ENCODE results near the gene CBX3.
"Not testable (repeated sequence)": the region's sequence is repeated elsewhere in the genome, so short reads cannot be mapped to it uniquely, and the experiment has no call there.

CBX3 gene

GRCh38 chr7:26171601-26172000 is 29.9 kb upstream of the CBX3 start:
- DNase-seq: no peak

GRCh38 chr7:26172048-26172447 is 29.5 kb upstream of the CBX3 start:
- no peak for DNase-seq

- DNase-seq: not testable (repeated sequence)
Measured at GRCh38 chr7:26175903-26176302, 25.6 kb upstream of the CBX3 start.

- not testable (repeated sequence) for DNase-seq
Measured at GRCh38 chr7:26176696-26177095, 24.8 kb upstream of the CBX3 start.

GRCh38 chr7:26177269-26177668 is 24.3 kb upstream of the CBX3 start:
- not testable (repeated sequence) for DNase-seq

GRCh38 chr7:26178272-26178960 is 23.1 kb upstream of the CBX3 start:
- no peak for DNase-seq

GRCh38 chr7:26179422-26179821 is 22.1 kb upstream of the CBX3 start:
- no peak for DNase-seq

GRCh38 chr7:26179826-26180497 is 21.6 kb upstream of the CBX3 start:
- no peak for DNase-seq

- no peak for DNase-seq
Measured at GRCh38 chr7:26180792-26181198, 20.8 kb upstream of the CBX3 start.

- no peak for DNase-seq
Measured at GRCh38 chr7:26181474-26182227, 19.9 kb upstream of the CBX3 start.

GRCh38 chr7:26182283-26182682 is 19.3 kb upstream of the CBX3 start:
- DNase-seq: no peak

- DNase-seq: no peak
Measured at GRCh38 chr7:26182706-26183105, 18.8 kb upstream of the CBX3 start.

GRCh38 chr7:26183545-26184280 is 17.8 kb upstream of the CBX3 start:
- DNase-seq: no peak

GRCh38 chr7:26184281-26185101 is 17.1 kb upstream of the CBX3 start:
- DNase-seq: not testable (repeated sequence)

GRCh38 chr7:26185131-26185843 is 16.3 kb upstream of the CBX3 start:
- no peak for DNase-seq

- DNase-seq: no peak
Measured at GRCh38 chr7:26185844-26186180, 15.7 kb upstream of the CBX3 start.

- DNase-seq: no peak
Measured at GRCh38 chr7:26186364-26187311, 14.9 kb upstream of the CBX3 start.

- DNase-seq: no peak
Measured at GRCh38 chr7:26187380-26188205, 14.0 kb upstream of the CBX3 start.

GRCh38 chr7:26188206-26188956 is 13.2 kb upstream of the CBX3 start:
- no peak for DNase-seq

Data from activated naive CD4-positive, alpha-beta T cell treated with anti-CD3 and anti-CD28 coated beads, Interleukin-2, amount 50 U/mL, for 16 hours (primary cell).